Umbilical cord (tissue), 2 donors: ENCODE results near the gene SLC7A10. TPM values are rescaled to one million over a fixed set of nuclear protein-coding genes. Genes with fewer than 3 reads are reported as not detected.
"Not testable (repeated sequence)": the region's sequence is repeated elsewhere in the genome, so short reads cannot be mapped to it uniquely, and the experiment has no call there.

Source experiments
- DNase-seq: peaks from one replicate; pipeline ENCODE4 v3.0.0-alpha.2; 2015; ENCODE audit warnings: low spot score
- total RNA-seq: library from RNA; depleted of rRNA; stranded (reverse); fragments of >200 nt; gene quantifications from one replicate; pipeline ENCODE4 v1.2.3, GENCODE V29; 2014; ENCODE audit warnings: low replicate concordance; ENCODE audit not compliant: insufficient read depth

SLC7A10 gene
- total RNA-seq, 1 donor from 2014 or later, result not detected

DNA sequence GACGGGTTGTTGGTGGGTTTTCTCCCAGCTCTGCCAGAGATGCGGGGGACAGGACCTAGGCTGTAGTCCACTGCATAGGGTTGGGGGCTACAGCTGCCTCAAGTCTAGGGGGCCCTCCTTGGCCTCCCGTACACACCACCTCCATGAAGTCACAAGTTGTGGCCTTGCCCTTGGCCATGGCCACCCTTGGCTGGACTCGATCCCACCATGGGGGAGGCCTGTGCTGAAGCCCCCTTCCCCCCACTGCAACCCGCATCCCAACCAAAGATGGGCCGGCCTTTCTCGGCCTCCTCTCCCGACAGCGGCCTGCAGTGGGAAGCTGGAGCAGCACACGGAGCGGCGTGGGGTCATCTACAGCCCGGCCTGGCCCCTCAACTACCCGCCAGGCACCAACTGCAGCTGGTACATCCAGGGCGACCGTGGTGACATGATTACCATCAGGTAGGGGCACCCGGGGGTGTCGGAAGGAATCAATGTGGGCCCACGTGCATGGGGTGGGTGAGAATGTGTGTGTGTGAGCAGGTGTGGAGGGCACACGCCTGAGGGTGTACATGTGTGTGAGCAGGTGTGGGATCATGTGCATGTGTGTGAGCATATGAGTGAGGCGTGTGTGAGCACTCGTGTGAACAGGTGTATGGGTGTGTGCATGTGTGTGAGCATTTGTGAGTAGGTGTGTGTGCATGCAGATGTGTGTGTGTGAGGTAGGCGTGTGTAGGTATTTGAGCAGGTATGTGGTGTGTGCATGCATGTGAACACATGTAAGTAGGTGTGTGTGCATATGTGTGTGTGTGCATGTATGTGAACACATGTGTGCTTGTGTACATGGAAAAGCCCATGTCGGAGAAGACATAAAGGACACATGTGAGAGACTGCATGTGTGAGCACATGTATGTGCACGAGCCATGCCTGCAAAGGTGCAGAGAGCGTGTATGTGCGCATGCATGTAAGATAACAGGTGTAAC, 22.8 kb downstream of the SLC7A10 start:
- DNase-seq, result no peak

DNA sequence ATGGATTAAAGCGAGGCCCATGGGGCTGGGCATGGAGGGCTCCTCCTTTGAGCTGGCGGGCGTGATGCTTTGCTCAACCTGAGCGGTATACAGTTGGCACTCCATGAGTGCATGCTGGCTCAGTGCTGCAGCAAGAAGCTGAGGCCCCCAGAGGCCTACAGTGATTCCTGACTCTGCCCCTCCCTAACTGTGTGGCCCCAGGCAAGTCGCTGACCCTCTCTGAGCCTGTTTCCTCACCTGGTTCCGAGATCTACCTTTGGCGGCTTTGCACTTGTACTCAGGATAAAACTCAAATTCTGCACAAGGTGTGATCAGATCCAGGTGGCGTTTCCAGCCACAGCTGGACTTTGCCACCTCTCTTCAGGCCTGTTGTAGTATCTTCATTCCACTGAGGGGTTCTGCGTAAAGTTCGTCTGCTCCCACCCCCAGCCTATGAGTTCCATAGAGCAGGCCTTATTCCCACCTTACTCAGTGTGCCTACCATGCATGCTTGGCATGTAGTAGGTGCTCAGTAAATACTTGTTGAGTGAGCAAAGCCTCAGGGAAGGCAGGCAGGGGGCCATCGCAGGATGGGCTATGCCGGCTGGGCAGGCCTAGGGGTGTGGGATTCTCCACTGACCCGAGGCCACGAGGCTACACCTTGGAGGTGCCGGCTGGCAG, 23.6 kb downstream of the SLC7A10 start:
- DNase-seq, result no peak

DNA sequence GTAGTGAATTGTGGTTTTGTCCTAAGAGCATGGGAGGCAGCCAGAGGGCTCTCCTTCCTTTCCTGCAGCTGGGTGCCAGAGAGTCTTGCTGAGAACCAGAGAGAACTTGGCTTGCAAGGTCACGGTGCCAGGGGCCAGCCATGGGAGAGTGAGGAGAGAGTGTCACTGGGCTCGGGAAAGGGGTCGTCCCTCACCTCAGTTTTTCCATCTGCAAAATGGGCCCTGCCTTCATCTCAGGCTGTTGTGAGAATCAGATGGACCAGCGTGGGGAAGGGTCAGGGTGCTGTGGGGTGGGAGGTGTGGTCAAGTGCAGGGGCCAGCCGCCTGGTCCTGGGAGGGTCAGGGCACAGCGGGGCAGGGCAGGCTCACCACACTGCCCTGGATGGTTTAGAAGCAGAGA, 24.2 kb downstream of the SLC7A10 start:
- DNase-seq, result no peak

DNA sequence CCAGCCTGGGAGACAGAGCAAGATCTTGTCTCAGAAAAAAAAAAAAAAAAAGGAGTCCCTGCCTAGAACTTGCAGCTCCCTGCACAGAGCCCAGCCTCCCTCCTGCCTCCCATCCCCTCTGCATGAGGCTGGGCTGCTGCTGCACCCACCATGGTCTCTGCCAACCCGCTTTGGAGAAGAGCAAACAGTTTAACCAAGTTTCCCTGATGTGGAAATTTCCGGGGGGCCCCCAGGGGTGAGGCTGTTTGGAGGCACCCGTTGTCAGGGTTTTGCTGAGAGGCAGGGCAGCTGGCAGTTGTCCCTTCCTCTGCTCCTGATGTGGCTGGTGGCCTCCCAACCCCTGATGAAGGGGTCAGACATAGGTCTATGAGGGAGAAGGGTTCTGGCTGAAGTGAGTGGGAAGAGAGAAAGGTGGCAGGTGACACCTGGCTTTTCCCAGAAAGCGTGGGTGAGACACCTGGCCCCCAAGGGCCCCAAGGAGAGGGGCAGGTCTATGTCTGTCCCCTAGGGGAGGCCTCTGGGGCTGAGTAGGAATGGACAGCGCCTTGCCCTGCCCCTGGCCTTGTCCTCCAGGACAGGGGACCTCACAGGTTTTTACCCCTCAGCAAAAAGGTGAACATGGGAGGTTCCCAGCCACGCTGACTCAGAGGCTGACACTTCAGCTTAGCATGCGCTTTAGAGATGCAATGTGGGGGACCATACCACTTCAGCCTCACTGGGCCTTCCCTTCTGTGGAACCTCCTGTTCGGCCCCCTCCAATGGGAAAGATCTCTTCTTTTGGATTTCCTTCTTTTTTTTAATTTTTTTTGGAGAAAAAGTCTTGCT, 26.0 kb downstream of the SLC7A10 start:
- DNase-seq, result no peak

DNA sequence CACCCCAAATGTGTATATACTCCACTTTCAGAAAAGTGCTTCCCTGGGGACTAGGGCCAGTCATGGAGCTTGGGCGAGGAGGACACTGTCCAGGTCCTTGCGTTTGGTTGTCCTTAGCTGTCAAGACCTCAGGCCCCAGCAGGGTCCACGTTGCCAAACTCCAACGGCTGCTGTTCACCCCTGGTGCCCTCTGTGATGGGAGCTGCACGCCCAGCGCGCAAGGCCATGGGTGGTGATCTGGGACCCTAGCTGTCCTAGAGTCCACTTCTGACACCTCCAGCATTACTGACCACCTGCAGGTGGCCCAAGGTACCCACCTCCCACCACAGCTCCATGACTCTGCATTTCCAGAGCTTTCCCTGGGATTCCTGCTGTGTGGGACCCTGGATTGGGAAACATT, 27.5 kb downstream of the SLC7A10 start:
- no peak for DNase-seq

DNA sequence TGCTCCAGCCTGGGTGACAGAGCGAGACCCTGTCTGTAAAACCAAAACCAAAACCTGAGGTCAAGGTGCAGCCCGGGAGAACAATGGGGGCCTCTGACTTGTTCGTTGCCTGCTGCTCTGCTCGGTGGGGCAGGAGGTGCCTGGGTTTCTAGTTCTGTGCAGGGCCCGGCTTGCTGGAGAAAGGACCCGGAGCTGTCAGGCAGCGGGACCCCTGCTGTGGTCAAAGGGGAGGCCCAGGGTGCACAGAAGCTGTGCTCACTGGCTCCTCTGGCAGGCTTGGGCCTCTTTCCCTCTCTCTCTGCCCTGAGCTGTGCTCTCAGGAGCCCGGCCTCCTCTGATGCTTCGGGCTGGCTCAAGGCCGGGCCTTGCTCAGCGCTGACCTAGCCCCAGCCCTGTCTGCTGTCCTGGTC, 28.1 kb downstream of the SLC7A10 start:
- DNase-seq, result no peak

DNA sequence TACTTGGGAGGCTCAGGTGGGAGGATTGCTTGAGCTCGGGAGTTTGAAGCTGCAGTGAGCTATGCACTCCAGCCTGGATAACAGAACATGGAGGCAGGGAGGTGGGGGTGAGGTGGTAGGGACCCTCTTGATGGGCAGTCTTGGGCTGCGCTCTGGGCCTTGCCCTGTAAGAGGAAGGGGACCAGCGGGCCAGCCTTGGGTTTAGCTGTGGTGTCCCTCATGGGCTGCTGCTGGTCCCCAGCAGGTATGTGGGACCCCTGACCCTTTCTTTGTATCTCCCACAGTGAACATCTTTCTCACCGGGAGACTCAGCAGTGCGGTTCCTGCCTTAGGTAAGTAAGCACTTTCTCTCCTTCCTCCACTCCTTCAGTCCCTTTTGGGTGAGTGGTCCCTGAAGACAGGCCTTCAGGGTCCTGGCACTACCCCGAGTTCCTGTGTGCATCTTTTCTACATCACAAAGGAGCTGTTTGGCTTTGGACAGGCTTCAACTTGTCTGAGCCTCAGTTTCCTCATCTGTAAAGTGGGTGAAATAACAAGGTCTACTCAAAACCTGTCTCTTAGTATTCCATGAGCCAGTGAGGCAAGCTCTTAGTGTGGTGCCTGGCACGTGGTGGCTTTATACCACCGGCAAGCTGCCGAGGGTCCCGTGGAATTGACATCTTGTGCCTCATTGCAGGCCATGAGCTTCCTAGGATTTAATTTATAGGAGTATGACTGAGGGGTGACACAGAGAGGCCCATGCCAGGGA, 29.0 kb downstream of the SLC7A10 start:
- DNase-seq, result no peak

DNA sequence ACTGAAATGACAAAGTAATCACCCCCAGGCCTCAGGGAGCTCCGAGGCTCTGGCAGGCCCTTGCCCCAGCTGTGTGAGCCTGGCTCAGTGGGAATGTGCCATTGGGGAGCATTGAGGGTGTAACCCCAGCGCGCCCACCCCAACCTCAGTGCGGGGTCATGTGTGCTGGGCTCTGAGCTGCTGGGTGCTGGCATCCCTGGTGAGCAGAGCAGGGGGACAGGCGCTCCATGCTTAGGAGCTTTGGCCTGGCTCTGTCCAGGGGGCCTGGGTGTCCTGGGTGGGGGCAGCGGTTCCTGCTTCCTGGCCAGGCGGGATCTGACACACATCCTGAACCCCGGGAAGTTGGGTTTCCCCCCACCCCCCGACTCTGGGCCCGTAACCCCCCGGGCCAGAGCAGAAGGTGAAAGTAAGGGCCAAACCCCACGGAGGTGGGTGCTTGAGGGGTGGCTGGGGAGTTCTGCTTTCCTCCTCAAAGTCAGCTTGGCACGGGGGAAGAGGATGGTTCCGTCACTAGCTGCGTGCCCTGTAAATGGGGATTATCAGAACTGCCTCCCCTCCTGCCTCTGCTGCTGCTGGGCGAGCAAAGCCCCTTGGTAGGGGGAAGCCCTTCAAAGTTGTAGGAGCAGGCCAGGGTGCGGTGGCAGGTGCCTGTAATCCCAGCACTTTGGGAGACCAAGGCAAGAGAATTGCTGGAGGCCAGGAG, 29.9 kb downstream of the SLC7A10 start:
- DNase-seq, result no peak

DNA sequence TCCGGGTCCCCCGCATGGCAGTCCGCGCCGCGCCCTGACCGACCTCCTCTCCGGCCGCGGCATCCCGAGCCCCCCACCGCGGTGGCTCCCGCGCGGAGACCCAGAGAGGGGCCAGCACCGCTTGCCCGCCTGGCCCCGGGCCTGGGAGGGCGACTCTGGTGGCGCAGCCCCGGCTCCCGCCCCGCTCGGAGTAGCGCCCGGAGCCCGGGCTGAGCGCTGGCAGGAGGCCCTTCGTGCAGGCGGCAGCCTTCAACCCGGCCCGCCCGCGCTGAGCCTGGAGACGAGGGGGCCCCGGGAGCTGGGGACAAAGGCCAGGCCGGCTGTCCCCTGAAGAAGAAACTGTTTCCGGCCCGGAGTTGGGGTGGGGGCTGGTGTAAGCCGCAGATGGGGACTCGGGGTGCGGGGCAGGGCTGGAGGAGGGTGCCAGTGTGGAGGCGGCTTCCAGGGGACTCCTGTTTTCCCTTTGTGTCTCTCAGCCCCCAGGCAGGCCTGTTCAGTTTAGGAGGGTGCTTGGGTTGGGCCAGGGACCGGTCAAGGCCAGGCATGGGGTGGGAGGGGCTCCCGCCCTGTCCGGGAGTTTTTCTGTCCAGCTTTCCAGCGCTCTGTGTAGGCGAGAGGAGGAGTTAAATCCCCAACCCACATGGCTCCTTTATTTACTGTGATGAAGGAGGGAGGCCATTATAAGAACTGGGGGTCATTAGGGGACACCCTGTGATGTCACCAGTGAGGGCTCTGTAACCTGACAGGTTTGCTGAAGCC, 30.6 kb downstream of the SLC7A10 start:
- peak; percentile 32 for DNase-seq

DNA sequence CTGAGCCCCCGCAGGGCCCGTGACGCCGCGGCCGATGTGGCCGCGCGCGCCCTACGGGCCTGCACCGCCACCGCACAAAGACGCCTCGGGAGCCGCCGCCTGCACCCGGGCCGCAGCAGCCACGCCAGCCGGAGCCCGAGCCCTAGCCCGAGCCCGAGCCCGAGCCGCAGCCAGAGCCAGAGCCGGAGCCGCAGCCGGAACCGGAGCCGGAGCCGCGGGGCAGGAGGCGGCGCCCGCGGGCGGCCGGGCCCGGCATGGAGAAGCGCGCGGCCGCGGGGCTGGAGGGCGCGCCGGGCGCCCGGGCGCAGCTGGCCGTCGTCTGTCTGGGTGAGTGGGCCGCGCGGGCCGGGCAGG, 31.1 kb downstream of the SLC7A10 start:
- DNase-seq, result no peak

DNA sequence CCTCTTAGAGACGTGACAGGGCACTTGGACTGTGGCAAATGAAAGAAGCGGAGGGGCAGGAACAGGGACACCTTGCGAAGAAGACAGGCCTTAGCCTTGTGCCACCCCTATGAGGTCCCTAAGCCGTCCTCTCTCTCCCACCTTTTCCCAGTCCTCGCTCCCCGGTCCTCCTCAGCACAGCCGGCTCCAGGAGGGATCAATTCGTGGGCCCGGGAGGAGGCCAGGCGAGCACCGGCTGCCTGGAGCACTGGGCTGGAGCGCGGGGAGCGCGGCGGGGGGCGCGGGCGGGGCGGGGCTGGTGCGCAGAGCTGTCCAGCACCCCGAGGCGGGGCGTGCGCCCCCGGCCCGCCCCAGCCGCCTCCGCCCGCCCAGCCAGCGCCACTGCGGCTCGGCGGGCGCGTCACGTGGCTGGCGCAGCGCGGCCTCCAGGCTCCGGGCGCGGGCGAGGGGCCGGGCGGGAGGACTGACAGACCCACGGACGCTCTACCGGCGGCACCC, 31.7 kb downstream of the SLC7A10 start, which contains the start of gene LRP3:
LRP3 (plus strand) TSS at position 466 of the 498 bp plus-strand sequence. CDS start 456 bp downstream, outside the sequence.
- DNase-seq, result peak; percentile 50

DNA sequence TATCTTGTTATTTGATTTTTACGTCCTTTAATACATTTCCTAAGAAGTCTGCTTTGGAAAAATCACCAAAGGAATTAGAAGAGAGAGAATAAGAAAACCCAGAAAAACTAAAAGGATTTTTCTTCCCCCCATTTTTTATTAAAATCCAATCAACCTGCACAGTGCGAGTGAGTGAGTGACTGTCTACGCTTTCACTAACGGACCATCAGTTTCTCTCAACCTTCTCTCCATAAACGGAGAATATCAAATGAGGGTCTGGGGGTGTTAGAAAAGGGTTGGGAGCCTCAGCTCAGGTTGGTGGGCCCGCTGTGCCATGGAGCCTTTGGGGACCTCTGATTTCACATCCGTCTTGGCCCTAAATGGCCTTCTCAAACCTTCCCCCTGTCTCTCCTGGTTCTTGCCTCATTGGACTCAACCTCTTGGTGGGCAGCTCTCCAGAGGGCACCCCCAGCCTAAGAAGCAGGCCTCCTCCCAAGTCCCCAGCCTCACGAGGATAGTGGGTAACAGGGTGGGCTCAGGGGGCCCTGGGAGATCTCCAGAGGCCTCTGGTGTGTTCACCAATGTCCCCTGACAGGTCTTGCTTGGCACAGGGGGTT, 32.3 kb downstream of the SLC7A10 start:
- no peak for DNase-seq

DNA sequence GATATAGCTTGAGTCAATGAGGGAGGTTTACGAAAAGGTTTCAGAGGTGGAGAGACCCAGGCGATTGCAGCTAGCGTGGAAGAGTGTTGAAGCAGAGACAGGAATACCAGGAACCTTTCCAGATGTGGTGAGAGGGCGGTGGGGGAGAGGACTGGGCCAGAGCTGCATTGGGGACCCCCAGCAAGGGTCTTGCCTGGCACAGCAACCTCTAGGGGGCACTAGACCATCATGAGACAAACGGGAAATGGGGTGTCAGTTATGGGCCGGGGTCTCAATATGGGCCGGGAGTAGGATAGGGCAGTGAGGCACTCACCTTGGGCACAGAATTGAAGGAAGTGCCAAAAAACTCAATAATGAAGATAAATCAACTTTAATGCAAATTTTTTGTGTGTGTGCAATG, 33.6 kb downstream of the SLC7A10 start:
- DNase-seq, result no peak

DNA sequence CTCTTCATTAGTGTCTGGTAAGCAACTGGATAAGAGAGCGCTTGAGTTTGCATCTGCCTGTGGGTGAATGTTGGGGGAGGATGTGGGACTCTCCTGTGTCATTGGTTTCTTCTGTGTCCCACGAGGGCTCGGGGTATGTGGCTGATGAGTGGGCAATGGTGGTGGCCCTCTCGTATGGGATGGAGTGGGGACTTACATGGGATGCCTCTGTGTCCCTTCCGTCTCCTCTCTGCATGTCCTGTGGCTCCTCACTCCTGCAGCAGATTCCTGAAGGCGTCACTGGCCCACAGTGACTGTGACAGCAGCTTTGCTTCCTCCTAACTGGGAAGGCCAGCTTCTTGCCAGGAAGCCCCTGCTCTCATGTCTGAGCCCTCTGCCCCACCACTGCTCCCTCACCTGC, 34.1 kb downstream of the SLC7A10 start:
- no peak for DNase-seq

DNA sequence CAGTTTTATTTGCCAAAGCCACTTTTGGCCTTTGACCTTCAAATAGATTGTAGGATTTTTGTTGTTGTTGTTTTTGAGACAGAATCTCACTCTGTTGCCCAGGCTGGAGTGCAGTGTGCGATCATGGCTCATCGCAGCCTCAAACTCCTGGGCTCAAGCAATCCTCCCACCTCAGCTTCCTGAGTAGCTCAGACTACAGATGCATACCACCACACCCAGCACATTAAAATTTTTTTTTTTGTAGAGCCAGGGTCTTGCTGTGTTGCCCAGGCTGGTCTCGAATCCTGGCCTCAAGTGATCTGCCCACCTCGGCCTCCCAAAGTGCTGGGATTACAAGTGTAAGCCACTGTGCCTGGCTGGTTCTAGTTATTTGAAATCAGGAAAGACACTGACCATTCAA, 34.6 kb downstream of the SLC7A10 start:
- not testable (repeated sequence) for DNase-seq

DNA sequence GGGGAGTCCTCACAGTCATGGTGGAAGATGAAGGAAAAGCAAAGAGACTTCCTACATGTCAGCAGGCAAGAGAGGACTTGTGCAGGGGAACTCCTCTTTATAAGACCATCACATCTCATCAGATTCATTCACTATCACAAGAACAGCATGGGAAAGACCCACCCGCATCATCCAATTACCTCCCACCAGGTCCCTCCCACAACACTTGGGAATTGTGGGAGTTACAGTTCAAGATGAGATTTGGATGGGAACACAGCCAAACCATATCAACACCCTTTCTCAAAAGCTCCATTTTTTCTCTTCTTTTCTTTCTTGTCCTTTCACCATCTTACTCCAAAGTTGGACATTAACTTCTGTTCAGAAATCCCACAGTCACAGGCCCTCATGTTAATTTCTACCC, 36.2 kb downstream of the SLC7A10 start:
- no peak for DNase-seq

DNA sequence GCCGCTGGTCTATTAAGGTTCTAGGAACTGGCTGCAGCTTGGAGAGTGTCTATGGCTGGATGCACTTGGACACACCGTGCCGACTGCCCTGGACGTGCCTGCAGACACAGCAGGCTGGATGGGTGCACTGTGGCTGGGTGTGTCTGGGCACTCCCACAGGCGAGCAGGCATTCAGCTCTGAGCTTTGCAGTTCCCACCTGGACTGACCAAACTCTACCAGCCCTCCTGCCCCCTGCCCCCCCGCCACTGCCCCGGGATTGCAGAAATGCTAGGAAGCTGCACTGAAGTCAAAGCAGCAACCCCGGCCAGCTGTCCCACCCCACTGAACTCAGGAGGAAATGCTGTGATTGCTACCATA, 38.5 kb downstream of the SLC7A10 start:
- no peak for DNase-seq

DNA sequence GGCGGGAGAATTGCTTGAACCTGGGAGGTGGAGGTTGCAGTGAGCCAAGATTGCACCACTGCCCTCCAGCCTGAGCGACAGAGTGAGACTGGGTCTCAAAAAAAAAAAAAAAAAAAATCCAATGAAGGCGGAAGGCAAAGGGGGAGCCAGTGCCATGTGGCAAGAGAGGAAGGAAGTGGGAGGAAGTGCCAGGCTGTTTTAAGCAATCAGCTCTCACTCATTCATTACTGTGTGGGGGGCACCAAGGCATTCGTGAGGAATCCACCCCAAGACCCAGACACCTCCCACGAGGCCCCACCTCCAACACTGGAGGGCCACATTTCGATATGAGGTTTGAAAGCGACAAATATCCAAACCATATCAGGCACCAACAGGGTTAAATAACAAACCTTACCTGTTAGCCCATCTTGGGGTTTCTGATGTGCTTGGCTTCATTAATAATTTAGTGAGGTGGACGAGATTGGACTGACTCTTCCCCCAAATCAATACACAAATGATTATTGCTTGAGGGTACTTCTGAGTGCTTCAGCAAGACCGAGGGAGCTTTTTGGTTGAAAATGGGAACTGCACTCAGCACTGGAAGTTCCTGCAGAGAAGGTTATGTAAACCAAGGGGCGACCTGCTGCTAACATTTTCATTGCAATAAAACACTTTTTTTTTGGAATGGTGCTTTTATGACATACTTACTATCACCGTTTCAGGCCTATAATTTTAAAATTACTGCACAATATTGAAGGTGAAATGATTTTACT, 39.0 kb downstream of the SLC7A10 start:
- no peak for DNase-seq
